HEK293T (cell line): ENCODE data around the gene CHCT1.

ENCODE experiments used
- ARNT ChIP-seq: fragments of 450-650 bp; IDR thresholded peaks from 2 replicates; pipeline ENCODE4 v1.6.1; 2017; ENCODE audit warnings: mild to moderate bottlenecking
- ELF4 ChIP-seq: fragments of 450-650 bp; IDR thresholded peaks from 2 replicates; pipeline ENCODE4 v1.6.1; 2017; ENCODE audit warnings: antibody characterized with exemption
- FOXM1 ChIP-seq: fragments of 450-650 bp; IDR thresholded peaks from 2 replicates; pipeline ENCODE4 v1.6.1; 2017; ENCODE audit warnings: mild to moderate bottlenecking, borderline replicate concordance
- HDGF ChIP-seq: fragments of 450-650 bp; IDR thresholded peaks from 2 replicates; pipeline ENCODE4 v1.6.1; 2017; ENCODE audit warnings: antibody characterized with exemption, borderline replicate concordance
- SP1 ChIP-seq: fragments of 450-650 bp; IDR thresholded peaks from 2 replicates; pipeline ENCODE4 v1.6.1; 2017

GRCh38 chr17:60390186-60390585 is 32.1 kb upstream of the CHCT1 start:
- TF ChIP-seq ELF4 (no peak), ARNT (no peak), HDGF (no peak), SP1 (no peak), FOXM1 (no peak)
